HG03457 (cell line): ENCODE measurements around the gene COASY.
"Not testable (repeated sequence)": the region's sequence is repeated elsewhere in the genome, so short reads cannot be mapped to it uniquely, and the experiment has no call there.

Experiments used
- ATAC-seq: cut with Tn5 transposase; IDR thresholded peaks from one replicate; pipeline ENCODE4 v1.9.1; 2021; ENCODE audit warnings: moderate number of reproducible peaks; ENCODE audit not compliant: unreplicated experiment

The COASY gene

DNA sequence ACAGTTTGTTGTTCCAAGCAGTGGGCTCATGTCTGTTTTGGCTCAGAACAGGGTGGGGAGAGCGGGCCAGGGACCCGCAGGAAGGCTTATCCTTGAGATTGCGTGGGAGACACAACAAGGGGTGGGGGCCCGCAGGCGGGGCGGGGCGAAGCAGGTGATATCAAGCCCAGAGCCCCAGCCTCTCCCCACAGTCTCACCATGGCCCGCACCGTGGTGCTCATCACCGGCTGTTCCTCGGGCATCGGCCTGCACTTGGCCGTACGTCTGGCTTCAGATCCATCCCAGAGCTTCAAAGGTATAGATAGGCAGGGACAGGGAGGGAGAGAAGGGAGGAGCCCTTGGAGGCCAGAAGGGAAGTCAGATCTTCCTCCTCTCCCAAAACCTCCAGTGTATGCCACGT lies 9.2 kb upstream of the COASY start, which contains the start of gene HSD17B1:
HSD17B1 (plus strand) TSS at position 188 of the 400 bp plus-strand sequence; CDS start at position 199, 11 bp downstream.
- ATAC-seq = not testable (repeated sequence)

DNA sequence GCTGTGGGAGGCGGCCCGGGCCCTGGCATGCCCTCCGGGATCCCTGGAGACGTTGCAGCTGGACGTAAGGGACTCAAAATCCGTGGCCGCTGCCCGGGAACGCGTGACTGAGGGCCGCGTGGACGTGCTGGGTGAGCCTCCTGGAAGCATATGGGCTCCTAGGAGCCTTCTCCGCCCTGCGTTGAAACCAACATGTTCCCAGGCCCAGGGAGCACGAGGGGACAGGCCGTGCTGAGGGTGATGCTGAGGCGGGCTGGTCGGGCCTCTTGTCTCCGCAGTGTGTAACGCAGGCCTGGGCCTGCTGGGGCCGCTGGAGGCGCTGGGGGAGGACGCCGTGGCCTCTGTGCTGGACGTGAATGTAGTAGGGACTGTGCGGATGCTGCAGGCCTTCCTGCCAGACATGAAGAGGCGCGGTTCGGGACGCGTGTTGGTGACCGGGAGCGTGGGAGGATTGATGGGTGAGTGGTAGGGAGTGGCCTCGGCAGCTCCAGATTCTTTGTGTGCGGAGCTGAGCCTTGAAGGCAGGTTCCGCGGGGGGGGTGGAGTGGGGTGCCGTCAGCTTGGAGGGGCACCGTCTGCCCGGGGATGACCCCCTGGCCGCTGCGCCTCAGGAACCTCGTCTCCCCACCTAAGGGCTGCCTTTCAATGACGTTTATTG lies 8.7 kb upstream of the COASY start:
- no peak for ATAC-seq

DNA sequence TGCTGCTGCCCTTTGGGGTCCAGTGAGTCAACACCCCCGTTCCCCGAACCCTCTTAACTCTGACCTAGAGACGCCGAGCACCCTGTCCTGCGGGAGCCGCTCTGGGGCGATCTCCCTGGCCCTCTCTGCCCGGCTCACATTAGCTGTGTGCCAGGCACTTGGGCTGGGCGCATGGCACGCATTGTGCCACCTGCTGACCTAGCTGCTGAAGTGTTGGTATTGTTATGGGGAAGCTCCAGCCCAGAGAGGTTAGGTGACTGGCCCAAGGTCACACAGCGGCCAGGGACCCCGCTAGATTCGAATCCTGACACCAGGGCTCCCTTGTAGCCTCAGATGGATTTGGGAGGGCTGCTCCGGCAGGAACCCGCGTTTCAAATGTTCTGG lies 8.1 kb upstream of the COASY start:
- ATAC-seq = no peak

DNA sequence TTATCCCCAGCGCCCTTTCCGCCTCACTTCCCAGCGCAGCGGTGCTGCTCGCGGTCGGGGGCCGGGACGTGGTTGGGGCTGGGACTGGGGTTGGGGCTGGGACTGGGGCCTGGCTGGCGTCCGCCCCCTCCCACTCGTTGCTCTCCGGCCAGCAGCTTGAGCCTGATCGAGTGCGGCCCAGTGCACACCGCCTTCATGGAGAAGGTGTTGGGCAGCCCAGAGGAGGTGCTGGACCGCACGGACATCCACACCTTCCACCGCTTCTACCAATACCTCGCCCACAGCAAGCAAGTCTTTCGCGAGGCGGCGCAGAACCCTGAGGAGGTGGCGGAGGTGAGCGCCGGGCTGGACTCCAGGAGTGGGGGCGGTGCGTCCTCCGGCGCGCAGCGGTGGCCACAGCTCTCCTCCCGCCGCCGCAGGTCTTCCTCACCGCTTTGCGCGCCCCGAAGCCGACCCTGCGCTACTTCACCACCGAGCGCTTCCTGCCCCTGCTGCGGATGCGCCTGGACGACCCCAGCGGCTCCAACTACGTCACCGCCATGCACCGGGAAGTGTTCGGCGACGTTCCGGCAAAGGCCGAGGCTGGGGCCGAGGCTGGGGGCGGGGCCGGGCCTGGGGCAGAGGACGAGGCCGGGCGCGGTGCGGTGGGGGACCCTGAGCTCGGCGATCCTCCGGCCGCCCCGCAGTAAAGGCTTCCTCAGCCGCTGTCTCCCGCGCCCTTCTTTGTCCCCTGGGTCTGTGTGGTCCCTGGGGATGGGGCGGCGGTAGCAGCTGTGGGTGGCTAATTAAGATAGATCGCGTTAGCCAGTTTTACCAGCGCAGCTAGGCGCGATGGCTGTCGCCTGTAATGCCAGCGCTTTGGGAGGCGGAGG lies 7.5 kb upstream of the COASY start:
- ATAC-seq = peak; percentile 48

DNA sequence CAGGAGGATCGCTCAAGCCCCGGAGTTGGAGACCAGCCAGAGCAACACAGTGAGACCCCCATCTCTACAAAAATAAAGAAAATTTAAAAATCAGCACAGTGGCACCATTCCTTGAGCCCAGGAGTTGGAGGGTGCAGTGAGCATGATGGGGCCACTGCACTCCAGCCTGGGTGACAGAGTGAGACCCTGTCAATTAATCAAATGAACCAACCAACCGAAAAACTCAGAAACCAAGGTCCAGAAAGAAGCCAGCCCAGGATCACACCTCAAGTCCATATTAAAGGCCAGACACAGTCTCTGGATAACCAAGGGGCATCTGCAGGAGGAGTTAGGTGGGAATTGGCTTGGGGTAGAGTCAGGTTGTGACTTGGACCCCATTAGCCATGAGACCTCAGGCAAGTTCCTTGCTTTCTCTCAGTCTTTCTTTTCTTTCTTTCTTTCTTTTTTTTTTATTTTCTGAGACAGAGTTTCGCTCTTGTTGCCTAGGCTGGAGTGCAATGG lies 6.8 kb upstream of the COASY start:
- no peak for ATAC-seq

DNA sequence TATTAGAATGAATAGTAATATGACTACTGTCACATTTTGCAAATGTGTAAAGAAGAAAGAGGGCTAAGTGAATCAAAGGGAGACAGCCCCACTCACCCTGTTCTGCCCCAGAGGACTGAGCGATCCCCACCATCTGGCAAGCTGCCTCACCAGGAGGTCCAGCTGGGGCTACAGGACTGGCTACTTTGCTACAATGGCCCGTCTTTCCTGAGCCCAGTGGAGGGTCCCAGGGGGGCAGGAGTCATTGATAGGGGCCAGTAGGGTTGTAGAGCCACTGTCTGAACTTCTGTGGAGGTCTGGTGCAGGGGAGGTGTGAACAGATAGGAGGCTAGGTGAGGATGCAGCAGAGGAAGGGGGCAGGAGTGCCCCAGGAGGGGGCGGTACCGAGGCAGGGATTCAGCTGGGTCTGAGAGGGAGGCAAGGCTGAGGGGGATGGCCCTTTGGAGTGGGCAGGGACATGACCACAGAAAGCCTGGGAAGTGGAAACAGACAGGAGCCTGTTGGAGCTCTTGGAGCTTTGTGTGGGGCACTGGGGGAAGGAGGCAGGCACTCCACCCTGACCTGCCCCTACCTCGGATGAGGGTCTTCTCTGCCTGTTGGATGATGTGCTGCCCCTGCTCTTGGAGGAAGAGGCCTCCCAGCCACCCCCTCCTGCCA lies 5.9 kb upstream of the COASY start:
- ATAC-seq = not testable (repeated sequence)

DNA sequence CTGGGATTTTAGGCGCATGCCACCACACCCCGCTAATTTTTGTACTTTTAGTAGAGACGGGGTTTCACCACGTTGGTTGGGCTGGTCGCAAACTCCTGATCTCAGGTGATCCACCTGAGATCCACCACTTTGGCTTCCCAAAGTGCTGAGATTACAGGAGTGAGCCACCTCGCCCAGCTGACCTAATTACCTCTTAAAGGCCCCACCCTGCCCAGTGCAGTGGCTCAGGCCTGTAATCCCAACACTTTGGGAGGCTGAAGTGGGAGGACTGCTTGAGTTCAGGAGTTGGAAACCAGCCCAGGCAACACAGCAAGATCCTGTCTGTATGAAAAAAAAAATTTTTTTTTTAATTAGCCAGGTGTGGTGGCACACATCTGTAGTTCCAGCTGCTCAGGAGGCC lies 2.9 kb upstream of the COASY start:
- ATAC-seq = no peak

DNA sequence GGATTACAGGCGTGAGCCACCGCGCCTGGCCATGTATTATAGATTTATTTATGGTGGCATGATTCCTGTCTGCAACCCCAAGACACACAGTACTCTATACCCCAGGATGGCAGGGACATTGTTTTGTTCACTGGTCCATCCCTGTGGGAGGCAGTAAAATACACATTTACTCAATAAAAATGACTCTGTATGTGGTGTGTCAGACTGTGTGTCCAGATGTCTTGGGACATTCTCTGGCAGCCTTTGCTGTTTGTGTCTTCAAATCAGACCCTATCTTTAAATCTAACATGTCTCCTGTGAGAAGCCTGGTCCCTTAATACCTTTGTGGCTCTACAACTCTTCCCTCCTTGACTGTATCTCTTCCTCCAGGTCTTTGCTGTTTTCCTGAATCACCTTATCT lies 1.7 kb upstream of the COASY start:
- no peak for ATAC-seq

DNA sequence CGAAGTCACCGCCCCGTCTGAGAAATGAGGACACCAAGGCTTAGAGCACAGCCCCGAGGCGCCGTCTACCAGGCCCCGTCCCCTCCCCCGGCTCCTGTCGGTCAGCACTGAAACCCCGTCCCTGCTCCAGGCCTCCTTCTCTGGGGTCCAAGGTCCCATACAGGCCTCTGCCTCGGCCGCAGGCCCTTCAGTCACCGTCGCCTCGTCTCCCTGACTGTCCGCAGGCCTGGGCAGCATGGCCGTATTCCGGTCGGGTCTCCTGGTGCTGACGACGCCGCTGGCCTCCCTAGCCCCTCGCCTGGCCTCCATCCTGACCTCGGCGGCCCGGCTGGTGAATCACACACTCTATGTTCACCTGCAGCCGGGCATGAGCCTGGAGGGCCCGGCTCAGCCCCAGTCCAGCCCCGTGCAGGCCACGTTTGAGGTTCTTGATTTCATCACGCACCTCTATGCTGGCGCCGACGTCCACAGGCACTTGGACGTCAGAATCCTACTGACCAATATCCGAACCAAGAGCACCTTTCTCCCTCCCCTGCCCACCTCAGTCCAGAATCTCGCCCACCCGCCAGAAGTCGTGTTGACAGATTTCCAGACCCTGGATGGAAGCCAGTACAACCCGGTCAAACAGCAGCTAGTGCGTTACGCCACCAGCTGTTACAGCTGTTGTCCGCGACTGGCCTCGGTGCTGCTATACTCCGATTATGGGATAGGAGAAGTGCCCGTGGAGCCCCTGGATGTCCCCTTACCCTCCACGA lies 617 bp downstream of the COASY start:
- ATAC-seq = no peak

DNA sequence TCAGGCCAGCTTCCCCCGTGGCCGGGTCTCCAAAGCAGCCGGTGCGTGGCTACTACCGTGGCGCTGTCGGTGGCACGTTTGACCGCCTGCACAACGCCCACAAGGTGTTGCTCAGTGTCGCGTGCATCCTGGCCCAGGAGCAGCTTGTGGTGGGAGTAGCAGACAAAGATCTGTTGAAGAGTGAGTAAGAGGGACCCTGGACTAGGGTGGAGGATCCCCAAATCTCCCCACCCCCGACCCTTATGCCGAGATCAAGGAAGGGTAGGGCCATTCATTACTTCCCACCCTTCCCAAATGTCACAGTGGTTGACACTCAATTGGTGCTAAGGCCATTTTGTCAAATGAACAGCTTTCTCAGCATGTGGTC lies 1.2 kb downstream of the COASY start:
- no peak for ATAC-seq

DNA sequence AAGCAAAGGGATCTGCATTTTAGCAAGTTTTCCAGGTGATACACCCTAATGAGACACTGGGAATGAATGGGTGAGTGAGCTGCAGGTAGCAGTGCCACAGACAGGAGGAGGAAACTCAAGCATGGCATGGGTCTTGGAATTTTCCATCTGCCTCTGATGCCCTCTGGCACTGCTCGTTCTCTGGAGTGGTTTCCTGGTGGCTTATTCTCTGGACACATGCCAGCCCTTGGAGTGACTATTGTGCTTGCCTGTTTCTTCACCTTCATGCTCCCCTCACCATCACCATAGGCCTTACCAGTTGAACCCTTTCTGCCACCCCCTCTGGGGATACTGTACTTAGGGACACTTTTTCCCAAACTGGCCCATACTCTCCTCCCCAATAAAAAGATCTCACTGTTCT lies 1.6 kb downstream of the COASY start:
- ATAC-seq = no peak

DNA sequence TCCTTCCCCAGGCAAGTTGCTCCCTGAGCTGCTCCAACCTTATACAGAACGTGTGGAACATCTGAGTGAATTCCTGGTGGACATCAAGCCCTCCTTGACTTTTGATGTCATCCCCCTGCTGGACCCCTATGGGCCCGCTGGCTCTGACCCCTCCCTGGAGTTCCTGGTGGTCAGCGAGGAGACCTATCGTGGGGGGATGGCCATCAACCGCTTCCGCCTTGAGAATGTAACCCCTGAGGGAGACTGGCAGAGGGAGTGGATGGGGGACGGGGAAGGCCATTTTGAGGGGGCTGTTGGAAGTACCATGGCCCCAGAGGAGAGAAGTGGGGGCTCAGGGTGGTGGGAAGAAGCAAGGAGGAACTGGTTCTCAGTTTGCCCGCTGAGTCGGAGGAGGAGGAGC lies 2.0 kb downstream of the COASY start:
- ATAC-seq = no peak

DNA sequence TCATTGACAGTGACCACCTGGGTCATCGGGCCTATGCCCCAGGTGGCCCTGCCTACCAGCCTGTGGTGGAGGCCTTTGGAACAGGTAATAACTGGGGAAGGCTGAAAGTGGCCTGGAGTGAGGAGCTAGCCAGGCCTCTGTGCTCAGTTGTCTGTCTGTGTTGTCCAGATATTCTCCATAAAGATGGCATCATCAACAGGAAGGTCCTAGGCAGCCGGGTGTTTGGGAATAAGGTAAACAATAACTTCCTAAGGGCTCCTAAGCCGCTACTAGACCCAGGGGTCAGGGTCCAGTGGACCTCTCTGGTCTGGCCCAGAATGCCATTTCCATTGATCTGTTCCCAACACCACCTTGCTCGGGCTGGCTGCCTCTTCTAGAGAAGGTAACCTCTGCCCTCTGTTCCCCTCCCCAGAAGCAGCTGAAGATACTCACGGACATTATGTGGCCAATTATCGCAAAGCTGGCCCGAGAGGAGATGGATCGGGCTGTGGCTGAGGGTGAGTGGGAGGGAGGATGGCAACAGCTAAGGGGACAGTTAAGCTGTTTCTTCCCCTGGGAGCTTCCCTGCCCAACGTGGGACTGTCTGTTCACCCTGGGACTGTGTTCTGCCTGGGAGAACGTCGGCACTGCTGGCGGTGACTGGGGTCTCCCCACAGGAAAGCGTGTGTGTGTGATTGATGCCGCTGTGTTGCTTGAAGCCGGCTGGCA lies 3.0 kb downstream of the COASY start:
- no peak for ATAC-seq

DNA sequence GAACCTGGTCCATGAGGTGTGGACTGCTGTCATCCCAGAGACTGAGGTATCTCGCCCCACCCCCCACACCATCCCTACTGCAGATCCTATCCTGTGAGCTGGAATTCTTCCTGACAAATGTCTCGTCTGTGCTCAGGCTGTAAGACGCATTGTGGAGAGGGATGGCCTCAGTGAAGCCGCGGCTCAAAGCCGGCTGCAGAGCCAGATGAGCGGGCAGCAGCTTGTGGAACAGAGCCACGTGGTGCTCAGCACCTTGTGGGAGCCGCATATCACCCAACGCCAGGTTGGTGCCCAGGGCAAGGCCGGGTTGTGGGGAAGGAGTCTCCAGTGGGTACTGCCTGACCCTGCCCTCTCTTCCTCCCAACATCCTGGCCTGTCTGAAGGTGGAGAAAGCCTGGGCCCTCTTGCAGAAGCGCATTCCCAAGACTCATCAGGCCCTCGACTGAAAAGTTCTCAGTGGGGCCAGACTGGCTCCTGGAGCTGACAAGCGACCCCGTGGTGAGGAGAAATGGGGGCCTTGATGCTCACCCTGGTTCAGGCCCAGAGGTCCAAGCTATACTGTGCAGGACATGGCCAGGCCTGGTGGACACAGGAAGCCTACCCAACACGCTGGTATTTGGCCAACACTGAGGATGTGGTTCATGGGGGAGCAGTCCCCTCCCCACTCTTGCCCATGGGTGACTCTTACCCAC lies 3.7 kb downstream of the COASY start:
- ATAC-seq = no peak

DNA sequence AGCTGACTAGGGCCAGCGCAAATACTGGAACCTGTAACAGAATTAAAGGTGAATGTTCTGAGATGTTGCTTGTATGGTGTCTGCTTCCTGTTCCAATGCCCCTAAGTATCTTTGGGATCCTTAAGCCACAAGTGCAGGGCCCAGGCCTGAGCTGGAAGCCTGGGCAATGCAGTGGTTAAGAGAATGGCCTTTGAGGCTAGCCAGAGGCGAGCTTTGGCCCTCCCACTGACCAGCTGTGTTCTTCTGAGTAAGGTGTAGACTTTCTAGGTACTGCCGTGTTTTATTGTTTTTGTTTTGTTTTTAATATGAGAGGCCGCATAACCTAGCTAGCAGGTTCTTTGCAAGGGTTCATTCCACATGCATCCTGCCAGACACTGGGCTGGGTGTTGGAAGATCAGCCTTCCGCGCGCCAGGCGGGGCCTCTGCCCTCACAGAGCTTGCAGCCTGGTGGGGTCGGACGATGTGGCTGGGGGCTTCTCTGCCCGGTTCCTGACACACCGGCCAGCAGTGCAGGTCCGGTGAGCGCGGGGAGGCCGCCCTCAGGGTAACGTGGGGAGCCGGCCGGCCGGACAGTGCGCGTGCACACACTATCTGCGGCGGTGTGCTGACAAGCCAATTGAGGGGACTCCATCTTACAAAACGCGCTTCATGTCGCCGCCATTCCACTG lies 4.4 kb downstream of the COASY start:
- no peak for ATAC-seq

DNA sequence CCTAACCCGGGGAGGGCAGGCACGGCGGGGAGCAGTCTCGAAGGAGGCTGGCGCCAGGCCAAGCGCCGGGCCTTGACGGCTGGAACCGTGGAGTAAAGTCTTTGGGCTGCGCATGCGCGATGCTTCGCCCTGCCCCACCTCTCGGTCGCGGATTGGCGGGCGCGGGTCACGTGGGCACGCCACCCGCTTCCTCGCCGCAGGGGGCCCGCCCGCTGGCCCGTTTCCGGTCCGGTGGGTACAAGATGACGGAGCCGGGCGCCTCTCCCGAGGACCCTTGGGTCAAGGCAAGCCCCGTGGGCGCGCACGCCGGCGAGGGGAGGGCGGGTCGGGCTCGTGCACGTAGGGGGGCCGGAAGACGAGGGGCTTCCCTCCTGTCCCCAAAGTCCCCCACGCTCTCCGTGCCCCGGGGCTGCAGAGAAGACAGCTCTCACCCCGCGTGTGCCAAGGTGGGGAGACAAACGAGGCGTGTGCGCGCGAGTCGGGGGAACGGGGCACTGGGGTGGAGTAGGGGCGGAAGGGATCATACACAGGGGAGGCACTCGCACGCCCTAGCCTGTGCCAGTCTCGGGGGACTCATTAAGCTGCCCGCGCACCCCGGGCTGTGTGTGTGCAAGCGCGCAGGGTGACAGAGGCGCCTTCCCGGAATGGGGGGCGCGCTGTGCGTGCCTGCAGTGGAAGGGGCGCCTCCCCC lies 5.1 kb downstream of the COASY start, which contains the start of gene MLX:
MLX (plus strand) TSS at position 218 of the 691 bp plus-strand sequence; CDS start at position 243, 25 bp downstream.
- no peak for ATAC-seq

DNA sequence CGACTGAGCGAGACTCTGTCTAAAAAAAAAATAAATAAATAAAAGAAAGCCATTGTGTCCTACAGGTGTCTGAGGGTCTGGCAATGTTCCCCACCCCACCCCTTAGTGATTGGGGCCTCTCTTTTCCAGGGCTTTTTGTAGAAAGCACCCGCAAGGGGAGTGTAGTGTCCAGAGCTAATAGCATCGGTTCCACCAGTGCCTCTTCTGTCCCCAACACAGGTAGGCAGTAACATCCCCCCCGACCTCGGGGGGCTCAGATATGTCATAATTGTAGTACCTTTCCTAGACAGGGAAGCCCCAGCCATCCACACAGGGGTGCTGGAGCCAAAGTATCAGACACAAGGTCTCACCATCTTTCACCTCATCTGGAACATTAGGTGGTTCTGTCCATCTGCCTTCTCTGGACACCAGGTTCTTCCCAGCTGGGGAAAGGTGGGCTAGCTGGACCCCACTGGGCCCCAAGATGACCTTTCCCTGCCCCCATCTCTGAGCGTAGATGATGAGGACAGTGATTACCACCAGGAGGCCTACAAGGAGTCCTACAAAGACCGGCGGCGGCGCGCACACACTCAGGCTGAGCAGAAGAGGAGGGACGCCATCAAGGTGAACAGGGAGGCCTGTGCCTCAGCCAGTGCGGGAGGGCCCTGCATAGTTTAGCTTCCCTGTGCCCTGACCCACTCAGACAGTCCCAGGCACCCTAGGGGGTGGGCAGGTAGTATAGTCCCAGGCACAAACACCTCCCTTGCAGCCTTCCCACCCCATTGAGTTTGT lies 6.6 kb downstream of the COASY start:
- ATAC-seq = no peak
